Colon (tissue), 2 donors: ENCODE results near the gene ADNP.

Experiments used
- FAIRE-seq: peaks from 2 replicates; lab custom pipeline; 2012; peaks lifted over from hg19 to GRCh38; lab: Jason Lieb, UNC
- donor health status: control.
- donor health status: control.

The ADNP gene

DNA sequence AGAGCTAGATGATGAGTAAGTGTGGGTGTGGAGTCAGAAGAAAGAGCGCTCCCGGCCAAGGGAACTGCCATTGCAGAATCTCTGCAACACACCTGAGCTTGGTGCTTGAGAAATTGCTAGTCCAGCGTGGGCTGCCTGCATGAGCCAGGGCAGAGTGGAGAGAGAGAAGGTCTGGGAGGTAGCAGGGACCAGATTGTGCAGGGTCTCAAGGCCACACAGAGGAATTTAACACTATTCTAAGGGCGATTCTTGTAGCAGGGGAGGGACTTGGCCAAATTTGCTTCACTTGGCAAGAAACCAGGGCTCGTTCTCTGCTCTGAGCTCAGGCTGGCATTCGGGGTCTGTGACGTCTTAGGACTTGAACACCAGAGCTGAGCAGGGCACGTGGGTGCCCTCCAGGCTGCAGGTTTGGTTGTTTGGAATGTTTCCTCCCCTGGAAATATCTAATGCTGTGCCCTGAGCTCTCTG, 82.9 kb downstream of the ADNP start:
- FAIRE-seq: no peak

GRCh38 chr20:50845566-50846215, 85.5 kb downstream of the ADNP start:
- FAIRE-seq: no peak

DNA sequence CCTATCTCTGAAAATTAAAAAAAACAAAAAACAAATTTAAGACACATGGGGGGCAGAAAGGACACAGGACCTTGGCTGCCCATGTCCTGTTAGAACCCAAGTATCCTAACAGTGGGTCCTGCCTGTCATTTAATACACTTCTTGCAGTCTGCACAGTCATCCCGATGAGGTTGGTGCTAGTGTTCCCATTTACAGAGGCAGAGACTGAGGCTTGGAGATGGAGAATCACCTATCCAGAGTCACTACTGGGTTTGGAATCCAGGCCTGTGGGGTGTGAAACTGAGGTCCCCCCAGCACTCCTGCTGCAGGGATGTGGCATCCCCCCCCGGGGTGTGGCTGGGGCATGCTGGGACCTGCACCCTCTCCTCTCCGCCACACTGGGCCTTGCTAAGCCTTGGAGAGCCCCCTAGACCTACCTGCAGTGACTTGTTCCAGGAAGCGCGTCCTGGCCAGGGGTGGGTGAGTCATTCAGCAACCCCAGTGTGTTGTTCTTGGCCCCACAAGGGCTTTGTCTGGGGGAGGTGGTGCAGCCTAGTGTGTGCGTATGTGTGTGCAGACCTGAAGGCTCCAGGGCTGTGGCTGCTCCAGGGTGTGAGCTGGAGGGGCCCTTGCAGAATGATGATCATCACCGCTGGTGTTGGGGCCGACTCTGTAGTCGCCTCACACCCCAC, 86.7 kb downstream of the ADNP start:
- no peak for FAIRE-seq

DNA sequence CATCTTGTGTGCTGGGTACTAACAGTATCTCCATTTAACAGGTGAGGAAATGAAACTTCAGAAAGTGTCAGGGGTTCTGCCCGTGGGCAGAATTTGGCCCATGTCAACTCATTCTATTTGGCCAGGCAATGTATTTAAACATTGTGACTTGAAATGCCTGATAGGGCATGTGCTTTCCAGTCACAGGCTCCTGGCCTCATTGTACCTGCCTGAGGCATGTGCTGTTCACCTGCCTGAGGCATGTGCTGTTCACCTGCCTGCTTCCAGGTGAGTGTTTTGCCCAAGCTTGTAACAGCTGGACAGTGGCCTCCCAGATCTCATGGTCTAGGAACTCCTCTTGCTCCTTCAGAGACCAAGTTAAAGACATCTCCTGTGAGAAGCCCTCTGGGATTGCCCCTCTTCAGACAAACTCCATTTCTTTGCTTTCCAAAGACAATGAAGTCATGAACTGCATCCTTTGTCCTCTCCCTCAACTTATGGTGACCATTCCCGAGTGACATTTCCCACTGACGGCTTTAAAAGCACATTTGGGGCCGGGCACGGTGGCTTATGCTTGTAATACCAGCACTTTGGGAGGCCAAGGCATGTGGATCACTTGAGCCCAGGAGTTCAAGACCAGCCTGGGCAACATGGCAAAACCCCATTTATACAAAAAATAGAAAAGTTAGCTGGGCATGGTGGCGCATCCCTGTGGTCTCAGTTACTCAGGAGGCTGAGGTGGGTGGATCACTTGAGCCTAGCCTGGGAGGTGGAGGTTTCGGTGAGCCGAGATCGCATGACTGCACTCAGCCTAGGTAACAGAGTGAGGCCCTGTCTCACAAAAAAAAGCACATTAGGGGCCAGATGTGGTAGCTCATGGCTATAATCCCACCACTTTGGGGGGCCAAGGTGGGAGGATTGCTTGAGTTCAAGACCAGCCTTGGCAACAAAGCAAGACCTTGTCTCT, 87.6 kb downstream of the ADNP start:
- no peak for FAIRE-seq

- FAIRE-seq: no peak
Measured at GRCh38 chr20:50842821-50843220, 88.4 kb downstream of the ADNP start.
